ENCODE data around the gene KCNJ14.

DNA sequence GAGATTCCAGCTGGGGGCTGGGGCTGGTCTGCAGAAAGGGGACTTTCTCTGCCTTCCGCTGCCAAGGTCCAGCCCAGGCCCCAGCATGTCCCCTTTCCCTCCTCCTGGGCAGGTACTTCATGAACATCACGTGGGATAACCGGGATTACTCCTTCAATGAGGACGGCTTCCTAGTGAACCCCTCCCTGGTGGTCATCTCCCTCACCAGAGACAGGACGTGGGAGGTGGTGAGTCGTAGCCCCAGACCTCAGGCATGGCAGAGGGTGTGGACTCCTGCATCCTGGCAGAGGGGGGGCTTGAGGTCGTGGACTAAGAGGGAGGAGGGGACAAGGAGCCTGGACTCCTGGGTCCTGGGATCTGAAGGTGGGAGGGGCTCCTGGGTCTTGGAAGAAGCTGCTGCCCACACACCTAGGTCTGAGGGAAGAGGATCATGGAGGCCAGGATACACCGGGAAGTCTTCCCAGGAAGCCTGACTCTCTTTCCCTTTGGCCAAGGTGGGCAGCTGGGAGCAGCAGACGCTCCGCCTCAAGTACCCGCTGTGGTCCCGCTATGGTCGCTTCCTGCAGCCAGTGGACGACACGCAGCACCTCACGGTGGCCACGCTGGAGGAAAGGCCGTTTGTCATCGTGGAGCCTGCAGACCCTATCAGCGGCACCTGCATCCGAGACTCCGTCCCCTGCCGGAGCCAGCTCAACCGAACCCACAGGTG lies 41.3 kb upstream of the KCNJ14 start:
- no peak for TF ChIP-seq POLR2A (IDR thresholded peaks at IDR 0.05)
- TF ChIP-seq, protein P1, sequence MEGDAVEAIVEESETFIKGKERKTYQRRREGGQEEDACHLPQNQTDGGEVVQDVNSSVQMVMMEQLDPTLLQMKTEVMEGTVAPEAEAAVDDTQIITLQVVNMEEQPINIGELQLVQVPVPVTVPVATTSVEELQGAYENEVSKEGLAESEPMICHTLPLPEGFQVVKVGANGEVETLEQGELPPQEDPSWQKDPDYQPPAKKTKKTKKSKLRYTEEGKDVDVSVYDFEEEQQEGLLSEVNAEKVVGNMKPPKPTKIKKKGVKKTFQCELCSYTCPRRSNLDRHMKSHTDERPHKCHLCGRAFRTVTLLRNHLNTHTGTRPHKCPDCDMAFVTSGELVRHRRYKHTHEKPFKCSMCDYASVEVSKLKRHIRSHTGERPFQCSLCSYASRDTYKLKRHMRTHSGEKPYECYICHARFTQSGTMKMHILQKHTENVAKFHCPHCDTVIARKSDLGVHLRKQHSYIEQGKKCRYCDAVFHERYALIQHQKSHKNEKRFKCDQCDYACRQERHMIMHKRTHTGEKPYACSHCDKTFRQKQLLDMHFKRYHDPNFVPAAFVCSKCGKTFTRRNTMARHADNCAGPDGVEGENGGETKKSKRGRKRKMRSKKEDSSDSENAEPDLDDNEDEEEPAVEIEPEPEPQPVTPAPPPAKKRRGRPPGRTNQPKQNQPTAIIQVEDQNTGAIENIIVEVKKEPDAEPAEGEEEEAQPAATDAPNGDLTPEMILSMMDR (IDR thresholded peaks at IDR 0.05), result no peak

All from esophagus squamous epithelium (tissue), 4 donors.